DMS153 (cell line): ENCODE results near the gene C2orf49.
A peak's percentile ranks its signal among the peaks of the same experiment; 100 is the strongest.
"Not testable (repeated sequence)": the region's sequence is repeated elsewhere in the genome, so short reads cannot be mapped to it uniquely, and the experiment has no call there.

Source experiments
- DNase-seq: peaks from one replicate; lab custom pipeline; 2025; lab: John Stamatoyannopoulos, UW

Gene C2orf49

DNA sequence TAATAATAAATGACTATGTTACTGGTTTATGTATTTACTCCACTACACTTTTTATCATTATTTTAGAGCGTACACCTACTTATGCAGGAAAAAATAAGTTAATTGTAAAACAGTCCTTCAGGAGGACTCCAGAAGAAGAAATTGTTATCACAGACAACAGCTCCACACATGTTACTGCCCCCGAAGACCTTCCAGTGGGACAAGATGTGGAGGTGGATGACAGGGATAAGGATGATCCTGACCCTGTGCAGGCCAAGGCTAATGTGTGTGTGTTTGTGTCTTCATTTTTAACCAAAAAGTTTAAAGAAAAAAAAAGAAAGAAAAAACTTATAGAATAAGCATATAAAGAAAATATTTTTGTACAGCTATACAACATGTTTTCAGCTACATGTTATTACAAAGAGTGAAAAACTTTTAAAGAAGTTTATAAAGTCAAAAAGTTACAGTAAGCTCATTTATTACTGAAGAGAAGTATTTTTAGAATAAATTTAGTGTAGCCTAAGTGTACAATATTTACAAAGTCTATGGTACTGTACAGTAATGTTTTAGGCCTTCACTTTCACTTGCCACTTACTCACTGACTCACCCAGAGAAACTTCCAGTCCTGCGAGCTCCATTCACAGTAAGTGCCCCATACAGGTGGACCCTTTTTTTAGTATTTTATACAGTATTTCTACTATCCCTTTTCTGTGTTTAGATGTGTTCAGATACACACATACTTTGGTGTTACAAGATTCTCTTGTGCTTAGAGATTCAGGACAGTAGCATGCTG is 15.3 kb upstream of the C2orf49 start:
- DNase-seq = no peak

DNA sequence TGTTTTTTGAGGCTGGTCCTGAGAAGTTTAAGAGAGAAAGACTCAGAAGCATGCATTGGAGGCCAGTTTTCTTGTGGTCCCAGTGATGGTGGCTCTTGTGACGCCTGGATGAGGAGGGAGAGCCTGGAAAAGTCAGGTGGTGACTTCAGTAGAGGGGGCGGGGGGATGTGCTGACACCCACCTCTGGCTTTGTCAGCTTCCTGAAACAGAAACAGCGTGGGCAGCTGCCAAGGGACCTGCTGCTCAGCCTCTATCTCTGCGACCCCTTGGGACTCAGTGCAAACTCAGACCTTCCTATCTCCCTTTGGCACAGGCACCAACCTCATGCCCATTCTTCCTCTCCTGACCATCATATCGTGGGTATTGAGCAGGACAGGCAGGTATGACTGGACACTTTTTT is 14.2 kb upstream of the C2orf49 start:
- DNase-seq = no peak

DNA sequence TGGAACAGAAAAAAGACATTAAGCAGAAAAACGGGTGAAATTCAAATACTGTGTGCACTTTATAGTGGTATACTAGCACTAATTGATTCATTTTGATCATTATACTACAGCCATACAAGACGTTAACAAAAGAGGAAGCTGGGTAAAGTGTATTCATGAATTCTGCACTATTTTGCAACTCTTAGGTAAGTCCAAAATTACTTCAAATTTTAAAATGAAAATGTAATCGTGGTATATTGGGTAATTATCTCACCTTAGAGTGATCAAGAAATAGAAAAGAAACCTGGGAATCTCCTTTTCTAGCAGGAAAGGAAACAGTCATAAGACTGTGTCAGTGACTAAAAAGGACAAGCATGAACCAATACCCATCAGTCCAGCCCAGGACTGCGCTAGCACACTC is 13.2 kb upstream of the C2orf49 start:
- DNase-seq = no peak

DNA sequence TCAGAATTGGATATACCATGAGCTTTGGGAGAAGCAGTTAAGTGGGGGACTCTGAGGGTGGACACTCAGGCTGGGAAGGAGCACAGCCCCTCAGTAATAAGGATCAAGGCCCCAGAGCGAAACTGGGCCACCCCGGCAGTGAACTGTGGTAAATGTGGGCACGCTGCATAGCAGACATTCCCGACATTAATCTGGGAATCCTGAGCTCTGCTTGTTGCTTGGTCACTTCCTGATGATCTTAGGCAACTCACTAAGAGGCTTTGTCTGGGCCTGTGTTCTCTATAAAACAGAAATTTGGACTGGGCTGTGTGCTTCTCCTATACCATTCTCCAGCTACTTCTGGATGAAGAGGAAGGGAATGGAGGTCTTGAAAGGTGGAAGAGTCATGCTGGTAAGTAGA is 12.6 kb upstream of the C2orf49 start:
- no peak for DNase-seq

DNA sequence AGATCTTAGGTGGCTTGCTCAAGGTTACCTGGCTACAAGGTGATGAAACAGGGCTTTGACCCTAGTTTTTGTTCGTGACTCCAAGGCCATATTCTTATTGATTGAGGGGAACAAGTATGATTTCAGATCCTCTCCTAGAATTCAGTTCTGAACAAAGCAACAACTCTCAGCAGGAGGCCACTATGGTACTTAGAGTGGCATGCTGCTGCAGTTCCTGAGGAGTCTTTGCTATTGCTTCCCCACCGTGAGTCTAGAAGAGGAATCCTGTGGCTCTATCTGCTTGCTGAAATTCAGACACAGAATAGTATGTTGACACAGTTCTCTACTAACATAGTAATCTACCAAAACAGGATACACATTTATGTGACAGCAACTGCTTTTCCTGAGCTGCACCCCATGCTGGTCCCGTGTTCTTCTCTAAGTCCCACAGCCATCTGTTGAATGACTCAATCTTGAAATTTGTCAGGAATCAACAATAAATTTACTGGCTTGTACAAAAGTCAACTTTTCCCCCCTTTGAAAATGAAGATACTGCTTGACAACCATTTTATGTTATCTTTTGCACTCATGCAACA is 11.9 kb upstream of the C2orf49 start:
- DNase-seq = no peak

DNA sequence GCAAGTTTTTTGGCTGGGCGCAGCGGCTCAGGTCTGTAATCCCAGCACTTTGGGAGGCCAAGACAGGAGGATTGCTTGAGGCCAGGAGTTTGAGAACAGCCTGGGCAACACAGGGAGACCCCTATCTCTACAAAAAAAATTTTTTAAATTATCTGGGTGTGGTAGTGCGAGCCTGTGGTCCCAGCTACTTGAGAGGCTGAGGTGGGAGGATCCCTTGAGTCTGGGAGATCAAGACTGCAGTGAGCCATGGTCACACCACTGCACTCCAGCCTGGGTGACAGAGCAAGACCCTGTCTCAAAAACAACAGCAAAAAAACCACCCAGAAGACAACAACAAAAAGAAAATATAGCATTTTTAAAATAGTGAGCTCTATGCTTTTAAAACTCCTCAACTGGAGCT is 10.1 kb upstream of the C2orf49 start:
- DNase-seq = not testable (repeated sequence)

DNA sequence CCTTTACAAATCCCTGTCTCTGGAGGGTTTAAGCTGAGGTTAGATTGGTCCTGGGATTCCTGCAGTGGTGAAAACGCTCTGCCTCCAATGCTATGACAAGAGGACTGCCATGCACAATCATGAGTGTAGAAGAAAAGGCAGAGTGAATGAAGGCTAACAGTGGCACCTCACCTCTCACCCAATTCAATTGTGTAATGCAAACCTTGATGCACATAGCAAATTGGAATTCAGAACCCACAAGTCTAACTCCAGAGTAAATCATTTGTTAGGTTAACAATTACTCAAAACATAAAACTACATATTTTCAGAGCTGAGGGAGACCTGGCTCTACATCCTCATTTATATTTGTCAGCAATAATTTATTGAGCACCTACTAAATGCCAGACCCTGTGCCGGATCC is 9.7 kb upstream of the C2orf49 start:
- DNase-seq = no peak

DNA sequence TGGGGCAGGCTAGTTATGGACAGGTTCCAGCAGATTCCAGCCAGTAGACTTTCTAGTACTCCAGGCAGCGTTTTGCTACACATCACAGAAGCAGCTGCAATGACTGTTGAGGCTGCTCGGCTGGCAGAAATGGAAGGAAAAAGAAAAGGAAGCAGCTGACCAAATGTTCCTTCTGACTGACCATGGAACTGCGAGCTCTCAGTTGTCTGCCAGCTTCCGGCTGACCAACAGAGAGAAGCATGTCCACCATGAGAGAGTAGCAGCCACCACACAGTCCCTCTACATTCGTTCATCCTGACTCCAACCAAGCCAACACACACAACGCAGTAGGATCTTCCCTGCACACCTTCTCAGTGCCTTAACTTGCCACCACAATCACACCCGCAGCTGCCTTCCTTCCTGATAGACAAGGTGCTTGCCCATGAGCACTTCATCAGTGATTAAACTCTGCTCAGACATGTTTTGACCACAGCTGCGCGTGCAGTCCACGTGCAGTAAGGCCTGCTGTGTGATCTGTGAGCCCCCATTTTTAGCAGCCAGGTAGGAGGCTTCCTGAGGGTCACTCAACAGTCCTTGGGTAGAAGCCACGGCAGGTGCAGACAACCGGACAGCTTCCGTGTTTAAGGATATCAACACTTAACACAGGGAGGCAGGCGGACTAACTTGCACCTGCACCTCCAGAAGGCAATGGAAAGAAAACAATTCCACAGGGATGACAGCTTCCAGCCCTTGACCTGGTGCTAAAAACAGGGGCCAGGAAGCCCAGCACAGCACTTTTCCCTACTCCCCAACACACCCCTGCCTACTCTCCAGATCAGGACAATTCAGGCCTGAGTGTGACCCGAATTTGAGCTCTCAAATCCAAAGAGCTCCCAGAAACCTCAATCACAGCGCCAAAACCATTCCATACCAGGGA is 8.8 kb upstream of the C2orf49 start:
- DNase-seq = peak; percentile 44

DNA sequence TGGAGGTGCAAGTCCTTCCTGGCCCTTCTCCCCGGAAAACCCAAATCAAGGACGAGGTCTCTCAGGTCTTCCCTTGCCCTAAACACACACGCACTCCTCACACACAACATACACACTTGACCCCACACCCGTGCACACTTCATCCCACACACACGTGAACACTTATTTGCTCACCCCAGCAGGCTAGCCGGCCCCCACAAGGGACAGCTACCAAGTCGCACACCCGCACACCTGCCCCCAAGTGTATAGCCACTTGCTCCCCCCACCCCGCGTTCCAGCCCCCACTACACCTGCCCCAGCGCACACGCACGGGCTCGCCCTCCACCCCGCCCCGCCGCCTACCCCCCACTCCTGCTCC is 8.2 kb upstream of the C2orf49 start:
- DNase-seq = no peak

DNA sequence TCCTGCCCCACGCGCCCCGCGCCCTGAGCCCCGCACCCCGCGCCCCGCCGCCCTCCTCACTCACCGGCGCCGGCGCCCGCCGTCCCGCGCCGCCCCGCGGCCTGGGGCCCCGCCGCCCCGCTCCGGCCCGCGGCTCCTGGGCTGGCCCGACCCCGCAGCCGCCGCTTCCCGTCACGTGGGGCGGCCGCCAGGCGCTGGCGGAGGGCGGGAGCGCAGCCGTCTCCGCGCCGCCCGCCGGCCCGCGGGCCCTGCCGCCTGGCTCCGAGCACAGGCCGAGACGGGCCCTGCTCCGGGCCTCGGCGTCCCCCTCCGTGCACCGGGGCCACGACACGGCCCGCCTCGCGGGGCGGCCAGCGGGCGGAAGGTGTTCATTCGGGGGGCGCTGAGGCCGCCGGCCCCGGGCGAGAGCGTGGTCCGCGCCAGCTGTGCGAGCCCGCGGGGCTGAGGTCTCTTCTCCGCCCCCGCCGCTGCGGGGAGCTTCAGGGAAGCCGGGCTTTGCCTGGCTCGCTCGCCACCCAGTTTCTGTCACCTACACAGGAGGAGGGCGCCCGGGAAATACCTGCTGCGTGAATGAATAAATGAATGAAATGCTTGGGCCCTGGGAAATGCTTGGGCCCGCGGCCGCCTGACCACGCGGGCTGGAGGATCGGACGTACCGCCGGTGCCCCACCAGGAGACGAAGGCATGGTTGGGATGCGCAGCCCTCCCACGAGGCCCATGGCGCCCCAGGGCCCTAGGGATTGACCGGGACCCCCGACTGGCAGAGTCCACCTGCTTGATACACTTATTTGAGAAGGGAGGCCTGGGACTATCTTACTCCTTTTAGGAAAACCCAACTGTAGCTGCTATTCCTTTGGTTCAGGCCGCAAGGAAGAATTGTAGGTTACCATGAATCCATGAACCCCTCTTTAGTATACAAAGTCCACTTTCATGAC is 7.5 kb upstream of the C2orf49 start, which contains the start of gene TGFBRAP1:
TSS of gene TGFBRAP1 (minus strand) at position 175 of the 935 bp plus-strand sequence. CDS start 21,434 bp downstream, outside the sequence.
- DNase-seq = no peak

DNA sequence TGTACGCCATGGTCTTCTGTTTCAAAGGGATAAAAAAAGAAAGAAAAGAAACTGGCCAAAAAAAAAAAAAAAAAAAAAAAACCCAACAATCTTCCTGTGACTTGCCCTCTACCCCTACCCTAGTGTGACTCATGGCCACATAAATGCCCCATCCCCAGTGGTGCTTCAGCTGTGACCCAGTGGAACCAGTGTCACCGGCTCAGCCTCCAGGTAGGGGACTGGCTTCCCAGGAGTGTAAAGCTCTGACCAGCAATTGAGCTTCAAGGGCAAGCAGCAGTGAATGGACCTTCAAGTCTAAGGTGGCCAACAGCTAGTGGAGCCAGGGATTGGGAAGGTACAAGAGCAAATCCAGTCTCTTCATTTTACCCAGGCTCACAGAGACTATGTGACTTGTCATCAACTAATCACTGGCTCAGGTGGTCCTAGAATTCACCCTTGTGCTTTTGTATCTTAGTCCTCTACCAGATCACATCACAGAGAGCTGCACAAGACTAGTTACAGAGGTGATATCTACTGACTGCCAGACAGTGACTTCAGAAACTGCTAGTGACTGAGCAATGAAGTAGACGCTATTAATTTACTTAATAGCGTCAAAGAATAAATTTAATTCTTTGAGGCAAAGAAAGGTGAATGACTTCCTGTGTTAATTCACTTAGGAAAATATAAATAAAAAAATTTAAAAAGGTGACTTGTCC is 6.5 kb upstream of the C2orf49 start:
- DNase-seq = no peak

DNA sequence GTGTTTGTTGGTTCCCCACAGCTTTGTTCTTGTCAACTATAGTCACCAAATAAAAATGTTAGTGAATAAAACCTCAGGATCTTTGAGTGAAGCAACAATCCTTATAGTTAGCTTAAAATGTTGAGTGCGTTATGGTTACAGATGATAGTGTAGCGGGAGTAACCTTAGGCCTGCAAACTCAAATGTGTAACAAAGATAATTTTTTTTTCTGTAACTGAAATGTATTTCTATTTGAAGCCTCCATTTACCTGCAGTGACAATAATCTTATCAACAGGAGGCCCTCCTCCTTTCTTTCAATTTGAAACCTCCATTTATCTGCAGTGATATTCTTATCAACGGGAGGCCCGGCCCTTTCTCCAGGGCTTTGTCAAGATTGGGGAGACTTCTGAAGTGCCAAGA is 3.1 kb upstream of the C2orf49 start:
- DNase-seq = no peak

DNA sequence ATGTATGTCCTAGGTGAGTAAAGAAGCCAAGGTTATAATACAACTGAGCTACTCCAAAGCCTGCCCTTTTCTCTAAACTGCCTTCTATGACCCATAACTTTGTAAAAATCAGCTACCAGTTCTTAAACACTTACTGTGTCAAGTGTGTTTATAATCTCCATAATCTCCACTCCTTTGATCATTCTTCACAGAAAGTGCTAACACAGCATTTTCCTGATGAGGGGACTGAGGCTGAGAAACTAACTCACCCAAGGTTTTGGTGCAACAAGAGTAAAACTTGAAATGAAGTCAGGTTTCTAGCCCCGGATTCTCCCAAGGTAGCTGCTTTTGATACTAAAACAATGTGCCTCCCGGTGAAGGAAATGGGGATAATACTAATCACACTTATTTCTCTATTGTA is 1.9 kb upstream of the C2orf49 start:
- no peak for DNase-seq

DNA sequence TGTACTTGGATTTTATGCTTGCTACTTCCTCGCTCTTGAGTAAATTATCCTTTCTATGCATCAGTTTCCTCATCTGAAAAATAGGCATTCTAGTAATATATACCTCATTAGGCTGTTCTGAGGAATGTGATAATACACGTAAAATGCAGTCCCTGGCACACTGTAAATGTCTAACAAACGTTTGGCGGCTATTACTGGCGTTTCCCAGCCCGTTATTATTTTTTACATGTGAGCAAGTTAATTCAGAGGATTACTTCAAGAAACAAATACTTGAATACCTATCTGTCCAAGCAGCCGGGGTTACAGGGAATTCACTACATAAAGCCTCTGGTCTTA is 586 bp upstream of the C2orf49 start:
- no peak for DNase-seq

DNA sequence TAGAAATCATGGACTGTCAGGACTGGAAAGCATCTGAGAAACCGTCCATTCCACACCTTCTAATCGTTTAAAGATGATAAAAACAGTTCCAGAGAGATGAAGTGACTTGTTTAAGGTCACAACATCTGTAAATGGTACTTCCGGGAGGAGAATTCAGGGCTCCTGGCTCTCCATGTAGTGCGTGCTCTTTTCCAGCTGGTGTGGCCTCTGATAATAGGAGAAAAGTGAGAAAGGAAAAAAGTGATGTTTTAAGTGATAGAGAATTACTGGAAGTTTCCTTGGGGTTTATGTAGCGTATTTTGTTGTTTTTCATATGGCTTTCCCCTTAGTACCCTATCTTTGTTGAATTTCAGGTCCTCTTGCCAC is 663 bp downstream of the C2orf49 start:
- DNase-seq = no peak

DNA sequence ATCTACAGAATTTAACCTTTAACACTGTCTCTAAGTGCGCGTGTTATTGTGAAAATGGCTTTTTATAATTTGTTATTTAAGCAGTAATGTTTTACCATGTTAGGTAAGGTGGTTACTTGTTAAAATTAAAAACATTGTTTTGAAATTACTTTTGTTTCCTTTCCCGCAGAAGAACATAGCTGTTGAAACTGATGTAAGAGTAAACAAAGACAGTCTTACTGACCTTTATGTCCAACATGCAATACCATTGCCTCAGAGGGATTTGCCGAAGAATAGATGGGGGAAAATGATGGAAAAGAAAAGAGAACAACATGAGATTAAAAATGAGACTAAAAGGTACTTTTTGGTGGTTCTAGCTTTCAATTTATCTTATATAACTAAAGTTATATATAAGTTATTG is 2.1 kb downstream of the C2orf49 start:
- DNase-seq = no peak

DNA sequence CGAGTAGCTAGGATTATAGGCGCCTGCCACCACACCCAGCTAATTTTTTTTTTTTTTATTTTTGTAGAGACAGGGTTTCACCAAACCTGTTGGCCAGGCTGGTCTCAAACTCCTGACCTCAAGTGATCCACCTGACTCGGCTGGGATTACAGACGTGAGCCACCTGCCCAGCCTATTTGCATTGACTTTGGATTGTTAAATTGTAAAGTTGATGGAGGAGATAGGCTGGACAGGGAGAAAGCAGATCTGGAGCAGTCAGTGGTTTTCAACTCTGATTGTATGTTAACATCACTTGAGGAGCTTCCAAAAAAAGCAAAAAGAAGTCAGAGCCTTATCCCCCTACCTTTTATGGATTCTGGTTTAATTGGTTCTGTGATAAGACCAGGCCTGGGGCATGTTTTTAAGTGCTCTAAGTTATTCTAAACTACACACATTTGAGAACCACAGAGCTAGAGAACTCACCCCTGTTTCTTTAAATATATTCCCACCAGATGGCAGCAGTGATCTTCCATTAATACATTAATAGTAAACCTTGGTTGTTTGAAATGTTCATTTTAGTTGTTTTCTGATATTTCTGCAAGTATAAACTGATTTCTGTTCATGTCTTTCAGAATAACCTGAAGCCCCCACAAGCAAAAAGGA is 7.5 kb downstream of the C2orf49 start:
- DNase-seq = no peak

DNA sequence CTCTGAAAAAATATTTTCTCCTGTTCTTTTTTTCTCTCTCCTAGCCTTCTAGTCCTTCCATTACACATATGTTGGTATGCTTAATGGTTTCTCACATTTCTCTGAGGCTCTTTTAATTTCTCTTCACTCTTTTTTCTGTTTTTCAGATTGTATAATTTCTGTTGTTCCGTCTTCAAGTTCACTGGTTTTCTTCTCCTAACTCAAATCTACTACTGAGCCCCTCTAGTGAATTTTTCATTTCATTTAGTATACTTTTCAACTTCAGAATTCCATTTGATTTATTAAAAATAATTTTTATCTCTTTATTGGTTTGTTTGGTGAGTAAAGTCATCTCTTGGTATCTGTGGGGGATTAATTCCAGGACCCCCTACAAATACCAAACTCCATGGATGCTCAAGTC is 19.8 kb downstream of the C2orf49 start:
- DNase-seq = no peak

DNA sequence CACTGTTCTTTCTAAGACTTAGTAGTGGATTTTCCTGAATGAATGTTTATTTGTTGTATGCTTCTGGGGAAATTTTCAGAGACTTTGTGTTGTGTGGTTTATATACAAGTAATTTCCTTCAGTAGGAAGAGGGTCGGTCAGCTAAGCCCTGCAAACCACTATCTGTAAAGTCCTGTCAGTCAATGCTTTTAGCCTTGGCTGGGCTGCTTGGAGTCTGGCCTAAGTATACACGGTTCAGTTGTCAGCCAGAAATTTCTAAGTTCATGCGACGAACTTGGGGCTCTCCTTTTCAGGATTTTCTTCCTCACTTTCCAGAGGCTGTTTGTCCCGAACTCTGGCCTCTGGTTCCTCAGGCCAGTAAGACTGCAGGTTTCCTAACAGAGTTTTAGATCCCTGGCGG is 21.3 kb downstream of the C2orf49 start:
- DNase-seq = no peak

DNA sequence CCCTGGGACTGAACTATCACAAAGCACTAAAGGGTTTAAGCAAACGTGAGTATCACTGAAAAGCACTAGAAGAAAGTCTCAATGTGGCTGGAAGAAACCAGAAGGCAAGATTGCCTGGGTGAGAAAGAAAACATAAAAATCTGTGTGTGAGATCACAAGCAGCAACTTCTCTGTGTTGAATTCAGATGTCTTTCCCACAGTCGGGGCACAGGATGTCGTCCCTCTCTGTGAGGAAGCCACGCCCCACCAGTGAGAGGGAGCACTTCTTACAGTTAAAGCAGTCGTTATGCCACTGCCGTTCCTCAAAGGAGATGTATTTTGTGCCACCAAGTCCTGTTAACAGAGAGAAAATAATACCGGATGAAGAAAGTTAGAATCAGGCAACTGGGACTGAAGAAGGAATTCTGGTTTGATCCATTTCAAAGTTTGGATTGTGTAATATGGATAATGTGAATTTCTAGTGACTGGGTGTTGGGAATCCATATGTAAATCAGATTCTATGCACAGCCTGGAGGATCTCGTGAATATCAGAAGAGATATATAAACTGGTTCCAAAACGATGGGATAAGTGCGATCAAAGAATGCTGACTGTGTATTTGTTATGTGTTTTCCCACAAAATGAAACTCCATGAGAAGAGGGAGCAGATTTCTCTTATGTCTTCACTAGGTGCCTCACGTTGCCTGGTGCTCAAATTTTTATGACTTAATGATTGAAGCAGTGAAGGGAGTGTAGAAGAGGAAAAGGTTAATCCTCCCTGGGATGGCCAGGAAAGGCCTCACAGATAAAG is 24.0 kb downstream of the C2orf49 start:
- no peak for DNase-seq
